NCI-H345 treated with DMSO at 0.1 percent for 48 hours (cell line): ENCODE results near the gene KRTAP10-12.
"Not testable (repeated sequence)": the region's sequence is repeated elsewhere in the genome, so short reads cannot be mapped to it uniquely, and the experiment has no call there.

Source experiments
- DNase-seq: peaks from one replicate; lab custom pipeline; 2025; ENCODE audit not compliant: unreplicated experiment; lab: John Stamatoyannopoulos, UW

The KRTAP10-12 gene

DNA sequence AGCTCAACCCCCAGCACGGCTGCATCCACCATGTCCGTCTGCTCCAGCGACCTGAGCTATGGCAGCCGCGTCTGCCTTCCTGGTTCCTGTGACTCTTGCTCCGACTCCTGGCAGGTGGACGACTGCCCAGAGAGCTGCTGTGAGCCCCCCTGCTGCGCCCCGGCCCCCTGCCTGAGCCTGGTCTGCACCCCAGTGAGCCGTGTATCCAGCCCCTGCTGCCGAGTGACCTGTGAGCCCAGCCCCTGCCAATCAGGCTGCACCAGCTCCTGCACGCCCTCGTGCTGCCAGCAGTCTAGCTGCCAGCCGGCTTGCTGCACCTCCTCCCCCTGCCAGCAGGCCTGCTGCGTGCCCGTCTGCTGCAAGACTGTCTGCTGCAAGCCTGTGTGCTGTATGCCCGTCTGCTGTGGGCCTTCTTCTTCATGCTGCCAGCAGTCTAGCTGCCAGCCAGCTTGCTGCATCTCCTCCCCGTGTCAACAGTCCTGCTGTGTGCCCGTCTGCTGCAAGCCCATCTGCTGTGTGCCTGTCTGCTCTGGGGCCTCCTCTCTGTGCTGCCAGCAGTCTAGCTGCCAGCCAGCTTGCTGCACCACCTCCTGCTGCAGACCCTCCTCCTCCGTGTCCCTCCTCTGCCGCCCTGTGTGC lies at the start of gene KRTAP10-12:
Gene KRTAP10-12 (plus strand): TSS at position 1 of the 639 bp plus-strand sequence. CDS start 30 bp downstream, at position 31.
- not testable (repeated sequence) for DNase-seq

DNA sequence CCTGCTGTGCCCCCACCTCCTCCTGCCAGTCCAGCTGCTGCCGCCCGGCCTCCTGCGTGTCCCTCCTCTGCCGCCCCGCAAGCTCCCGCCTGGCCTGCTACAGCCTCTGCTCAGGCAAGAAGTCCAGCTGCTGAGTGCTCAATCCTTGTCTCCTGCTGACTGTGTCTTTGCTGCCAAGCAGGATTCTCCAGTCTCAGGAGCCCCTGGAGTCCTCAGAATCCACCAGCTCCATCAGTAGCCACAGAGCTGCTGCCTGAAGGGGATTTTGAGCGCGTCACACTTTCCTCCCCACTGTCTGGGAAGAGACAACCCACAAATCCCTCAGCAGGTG lies 49.8 kb upstream of the KRTAP10-12 start:
- peak; percentile 76 for DNase-seq

DNA sequence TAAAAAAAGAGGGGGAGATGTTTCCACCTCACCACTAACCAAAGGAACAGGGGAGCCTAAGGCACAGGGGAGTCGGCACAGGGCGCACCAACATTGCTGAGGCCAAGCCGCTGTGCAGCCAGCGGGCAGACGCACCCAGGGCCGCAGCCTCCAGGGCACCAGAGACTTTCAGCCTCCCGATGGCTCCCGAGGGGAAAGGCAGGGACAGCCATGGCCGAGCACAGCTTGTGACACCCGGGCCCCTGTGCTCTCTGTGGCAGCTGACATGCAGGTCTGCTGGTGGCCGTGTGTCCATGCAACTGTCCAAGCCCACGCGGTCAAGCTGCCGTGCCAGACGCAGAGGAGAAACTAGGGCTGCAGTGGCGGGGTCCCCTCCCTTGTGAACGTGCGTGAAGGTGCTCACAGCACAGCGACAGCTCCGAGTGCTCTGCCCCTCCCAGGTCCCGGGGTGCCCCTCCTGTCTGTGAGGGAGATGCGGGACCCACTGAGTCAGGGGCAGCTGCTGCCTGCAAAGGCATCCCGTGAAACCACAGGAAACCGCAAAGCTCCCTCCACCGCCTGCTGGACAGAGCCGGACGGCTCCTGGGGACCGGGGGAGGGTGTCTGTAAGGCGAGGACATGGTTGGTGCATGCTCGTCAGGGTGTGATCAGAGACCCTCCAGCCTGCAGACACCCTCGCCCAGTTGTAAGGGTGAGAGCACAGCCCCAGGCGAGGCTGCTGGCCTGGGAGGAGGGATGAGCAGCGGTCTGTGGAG lies 48.2 kb upstream of the KRTAP10-12 start:
- no peak for DNase-seq

DNA sequence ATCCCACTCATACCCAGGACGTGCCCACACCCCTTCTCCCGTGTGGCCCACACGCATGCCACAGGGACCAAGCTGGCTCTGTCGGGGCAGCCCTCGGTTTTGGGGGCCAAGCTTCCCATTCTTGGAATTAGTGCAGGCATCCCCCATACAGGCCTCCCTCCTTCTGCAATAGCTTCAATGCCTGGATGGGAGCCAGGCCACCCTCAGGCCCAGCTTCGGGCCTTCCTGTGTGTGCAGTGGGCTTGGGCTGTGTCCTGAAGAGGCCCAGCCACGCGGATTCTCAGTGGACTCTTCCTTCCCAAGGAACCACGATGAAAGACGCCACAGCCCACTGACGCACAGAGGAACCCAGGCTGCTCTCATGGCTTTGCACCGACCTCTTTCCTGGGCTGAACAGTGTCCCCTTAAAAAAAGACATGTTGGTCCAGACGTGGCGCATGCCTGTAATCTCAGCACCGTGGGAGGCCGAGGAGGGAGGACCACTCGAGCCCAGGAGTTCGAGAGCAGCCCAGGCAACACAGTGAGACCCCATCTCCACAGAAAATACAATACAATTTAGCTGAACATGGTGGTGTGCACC lies 47.4 kb upstream of the KRTAP10-12 start:
- DNase-seq = no peak

DNA sequence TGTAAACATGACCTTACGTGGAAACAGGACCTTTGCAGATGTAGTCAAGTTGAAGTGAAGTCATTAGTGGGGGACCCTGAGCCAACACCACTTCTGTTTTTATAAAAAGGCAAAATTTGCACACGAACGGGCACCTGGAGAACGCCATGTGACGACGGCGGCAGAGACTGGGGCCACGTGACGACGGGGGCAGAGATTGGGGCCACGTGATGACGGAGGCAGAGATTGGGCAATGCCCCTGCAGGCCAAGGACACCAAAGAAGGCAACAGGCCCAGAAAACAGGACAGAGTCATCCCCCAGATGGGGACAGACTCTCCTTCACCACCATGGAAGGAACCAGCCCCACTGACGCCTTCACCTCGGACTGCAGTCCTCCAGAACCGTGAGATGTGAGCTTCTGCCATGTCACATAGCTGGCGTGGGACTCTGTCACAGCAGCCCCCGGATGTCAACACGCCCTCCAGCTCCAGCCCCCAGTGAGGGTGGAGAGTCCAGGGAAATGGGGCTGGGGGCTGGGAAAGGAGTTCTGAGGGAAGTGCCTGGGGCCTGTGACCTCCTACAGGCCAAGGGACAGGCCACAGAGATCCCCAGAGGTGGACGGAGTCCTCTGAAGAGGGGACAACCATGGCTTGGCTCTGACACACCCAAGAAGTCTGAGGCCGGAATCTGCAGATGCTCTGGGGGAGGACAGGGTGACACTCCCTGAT lies 46.6 kb upstream of the KRTAP10-12 start:
- DNase-seq = no peak

- no peak for DNase-seq
Observed at GRCh38 chr21:44650973-44651675, 45.8 kb upstream of the KRTAP10-12 start.

DNA sequence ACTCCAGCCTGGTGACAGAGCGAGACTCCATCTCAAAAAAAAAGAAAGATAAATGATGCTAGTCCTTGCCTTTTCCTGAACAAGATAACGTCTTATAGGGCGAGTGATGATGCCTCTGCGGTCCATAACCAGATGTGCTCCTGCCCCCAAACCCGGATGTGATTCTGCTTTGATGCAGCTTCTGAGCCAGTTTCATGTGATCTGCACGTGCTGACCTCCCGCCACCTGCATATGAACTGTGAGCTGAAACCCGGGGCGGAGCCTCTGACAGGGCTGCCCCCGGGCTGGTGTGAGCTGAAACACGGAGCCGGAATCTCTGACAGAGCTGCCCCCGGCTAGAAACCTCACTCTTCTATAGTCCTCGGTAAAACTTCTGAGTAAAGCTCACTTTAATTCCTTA lies 43.8 kb upstream of the KRTAP10-12 start:
- DNase-seq = no peak

DNA sequence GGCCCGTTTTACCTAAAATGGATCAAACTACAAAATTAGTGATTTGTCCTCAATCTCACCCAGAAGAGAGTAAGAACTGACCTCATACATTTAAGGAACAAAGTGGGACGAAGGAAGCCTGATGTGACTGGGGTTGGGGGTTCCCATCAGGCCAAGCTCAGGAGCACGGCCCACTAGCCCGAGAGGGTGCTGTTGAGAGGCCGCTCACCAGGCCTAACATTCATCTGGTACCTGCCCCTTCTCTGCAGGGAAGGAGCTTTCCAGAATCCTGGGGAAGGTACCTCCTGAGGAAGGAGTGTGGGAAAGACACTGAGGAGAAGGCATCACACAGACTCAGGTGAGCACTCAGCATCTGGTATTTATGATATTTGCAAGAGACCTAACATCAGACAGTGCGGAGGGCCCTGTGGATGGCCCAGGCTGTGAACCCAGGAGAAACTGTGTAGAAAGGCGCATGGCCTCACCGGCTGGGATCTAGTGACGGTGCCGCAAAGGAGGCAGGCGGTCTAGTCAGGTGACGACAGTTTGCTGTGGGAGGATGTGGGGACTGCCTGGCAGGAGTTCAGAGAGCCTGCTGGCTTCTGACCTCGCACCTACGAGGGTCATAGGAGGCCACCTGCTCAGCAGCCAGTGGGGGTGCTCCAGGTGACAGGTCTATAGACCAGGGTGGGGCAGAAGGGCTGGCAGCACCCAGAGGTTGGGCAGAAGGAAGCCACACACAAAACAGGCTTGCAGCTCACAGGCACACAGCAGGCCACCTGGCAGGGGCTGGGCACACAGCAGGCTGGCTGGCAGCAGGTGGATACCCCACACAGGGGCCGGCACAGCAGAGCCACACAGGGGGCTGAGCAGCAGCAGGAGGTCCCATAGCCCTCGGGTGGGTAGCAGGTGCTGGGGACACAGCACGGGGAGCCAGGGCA lies 43.1 kb upstream of the KRTAP10-12 start:
- peak; percentile 87 for DNase-seq

GRCh38 chr21:44654576-44655175 lies 42.3 kb upstream of the KRTAP10-12 start, which contains the start of gene KRTAP12-4:
Gene KRTAP12-4 (minus strand): TSS chr21:44654659. CDS start chr21:44654614, 45 bp downstream.
- DNase-seq = no peak

- DNase-seq = no peak
Observed at GRCh38 chr21:44656868-44657267, 40.1 kb upstream of the KRTAP10-12 start.

DNA sequence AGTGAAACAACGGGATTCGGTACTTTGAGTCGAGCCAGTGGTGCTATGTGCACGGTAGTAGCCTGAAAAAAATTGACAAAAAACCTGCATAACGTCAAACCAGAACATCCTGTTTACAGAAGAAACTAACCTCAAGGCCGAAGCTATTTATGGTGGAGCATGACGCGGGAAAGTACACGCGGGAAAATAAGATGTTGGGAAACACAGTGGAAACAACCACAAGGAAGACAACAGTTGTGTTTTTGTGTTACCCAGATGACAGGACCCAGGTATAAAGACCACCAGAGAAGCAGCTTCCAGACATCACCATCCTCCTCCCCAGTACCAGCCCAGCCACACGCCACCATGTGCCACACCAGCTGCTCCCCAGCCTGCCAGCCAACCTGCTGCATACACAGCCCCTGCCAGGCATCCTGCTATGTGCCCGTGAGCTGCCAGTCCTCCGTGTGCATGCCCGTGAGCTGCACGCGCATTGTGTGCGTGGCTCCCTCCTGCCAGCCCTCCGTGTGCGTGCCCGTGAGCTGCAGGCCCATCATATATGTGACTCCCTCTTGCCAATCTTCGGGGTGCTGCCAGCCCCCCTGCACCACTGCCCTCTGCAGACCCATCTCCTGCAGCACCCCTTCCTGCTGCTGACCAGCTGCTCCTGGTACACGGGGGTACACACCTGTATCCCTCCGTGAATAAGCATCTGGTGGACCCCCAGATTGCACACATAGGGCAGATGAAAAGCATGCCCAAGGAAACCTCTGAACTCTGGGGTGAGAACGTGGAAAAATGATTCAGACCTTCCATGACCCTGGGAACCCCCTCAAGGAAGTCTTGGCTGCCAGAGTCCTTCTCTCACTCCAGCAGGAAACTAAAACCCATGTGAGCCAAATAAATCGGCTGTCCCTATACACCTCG lies 39.1 kb upstream of the KRTAP10-12 start, which contains the start of gene KRTAP12-3:
Gene KRTAP12-3 (plus strand): TSS at position 298 of the 906 bp plus-strand sequence. CDS start 48 bp downstream, at position 346.
- DNase-seq = no peak

DNA sequence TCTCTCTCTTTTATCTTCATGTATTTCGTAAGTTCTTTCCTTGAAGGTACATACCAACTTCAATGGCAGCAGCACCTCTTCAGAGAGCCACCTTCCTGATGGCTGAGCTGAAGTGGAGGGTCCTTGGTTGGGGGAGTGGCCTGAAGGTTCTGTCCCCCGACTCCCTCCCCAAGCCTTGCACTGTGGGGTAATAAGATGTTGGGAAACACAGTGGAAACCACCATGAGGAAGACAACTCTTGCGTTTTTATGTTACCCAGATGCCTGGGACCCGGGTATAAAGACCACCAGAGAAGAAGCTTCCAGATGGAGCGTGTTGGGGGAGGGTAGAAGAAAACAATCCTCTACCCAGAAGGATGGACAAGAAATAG lies 38.4 kb upstream of the KRTAP10-12 start:
- DNase-seq = no peak

DNA sequence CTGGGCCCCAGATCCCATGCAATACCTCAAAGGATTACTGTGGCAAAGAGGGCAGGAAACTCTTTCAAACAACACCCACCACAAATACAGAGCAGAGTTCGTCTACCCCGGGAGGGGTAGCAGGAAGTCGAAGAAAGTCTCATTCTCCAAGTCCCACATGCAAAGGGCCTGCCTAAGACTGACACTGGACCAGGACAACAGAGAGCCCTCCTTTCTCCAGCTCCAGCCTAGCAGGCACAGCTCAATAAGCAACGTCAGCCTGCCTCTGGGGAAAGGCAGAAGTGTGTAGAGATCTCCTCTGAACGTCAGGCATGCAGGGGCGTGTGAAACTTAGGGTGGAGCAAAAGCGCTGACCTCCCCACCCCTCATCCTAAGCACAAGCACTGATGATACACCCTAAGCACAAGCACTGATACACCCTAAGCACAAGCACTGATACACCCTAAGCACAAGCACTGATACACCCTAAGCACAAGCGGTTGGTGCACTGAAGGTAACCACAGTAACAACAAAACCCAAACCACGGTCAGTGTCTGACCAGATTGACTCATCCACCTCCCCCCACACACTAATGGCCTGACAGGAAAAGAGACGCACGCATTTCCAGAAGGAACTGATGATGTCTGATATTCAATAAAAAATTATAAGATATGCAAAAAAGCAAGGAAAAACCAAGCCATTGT lies 37.9 kb upstream of the KRTAP10-12 start:
- DNase-seq = no peak

DNA sequence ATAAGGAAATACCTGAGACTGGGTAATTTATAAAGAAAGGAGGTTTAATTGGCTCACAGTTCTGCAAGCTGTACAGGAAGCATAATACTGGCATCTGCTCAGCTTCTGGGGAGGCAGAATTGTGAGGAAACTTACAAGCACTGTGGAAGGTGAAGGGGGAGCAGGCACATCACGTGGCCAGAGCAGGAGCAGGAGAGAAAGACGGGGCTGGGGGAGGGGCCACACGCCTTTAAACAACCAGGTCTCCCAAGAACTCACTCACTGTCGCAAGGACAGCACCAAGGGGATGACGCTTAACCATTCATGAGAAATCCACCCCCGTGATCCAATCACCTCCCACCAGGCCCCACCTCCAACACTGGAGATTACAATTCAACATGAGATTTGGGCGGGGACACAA lies 35.4 kb upstream of the KRTAP10-12 start:
- not testable (repeated sequence) for DNase-seq

DNA sequence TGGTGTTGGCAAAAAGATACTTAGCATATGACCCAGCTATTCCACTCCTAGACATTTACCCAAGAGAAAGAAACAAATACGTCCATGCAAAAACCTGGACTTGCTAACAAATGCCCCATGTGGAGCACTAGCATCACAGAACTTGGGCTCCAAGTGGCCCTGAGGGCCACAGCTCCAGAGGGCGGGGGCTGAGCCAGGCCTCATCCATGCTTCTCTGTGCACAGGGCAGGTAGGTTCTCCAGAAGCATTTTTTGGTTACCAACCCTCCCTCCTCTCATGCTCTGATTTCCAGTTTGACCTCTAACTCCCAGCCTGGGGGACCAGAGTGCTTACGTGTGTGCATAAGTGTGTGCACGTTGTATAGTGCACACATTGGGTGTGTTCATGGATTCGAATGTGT lies 32.3 kb upstream of the KRTAP10-12 start:
- DNase-seq = no peak

DNA sequence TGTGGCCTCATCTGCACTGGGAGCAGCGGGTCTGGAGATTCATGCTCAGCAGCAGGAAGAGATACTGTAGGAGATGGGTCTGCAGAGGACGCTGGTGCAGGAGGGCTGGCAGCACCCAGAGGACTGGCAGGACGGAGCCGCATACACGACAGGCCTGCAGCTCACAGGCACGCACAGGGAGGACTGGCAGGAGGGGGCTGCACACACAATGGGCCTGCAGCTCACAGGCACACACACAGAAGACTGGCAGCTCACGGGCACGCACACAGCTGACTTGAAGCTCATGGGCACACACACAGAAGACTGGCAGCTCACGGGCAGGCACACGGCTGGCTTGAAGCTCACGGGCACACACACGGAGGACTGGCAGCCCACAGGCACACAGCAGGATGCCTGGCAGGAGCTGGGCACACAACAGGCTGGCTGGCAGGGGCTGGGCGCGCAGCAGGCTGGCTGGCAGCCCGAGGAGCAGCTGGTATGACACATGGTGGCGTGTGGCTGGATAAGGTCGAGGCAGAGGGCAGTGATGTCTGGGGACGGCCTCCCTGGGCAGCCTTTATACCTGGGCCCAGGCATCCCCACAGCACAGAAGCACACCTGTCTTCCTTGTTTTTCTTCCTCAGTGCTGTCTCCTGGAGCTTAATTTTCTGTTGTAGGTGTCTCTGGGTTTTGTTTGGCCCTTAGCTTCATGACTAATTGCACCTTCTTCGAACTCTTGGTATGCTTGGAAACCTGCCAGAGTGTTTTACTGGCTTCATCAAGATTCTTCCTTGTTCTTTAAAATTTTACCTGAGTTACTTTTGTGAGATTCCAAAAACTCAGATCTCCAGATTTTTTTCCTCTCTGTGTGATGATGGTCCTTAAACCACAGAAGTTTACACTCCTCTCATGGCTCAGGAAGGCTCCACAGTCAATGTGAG lies 30.3 kb upstream of the KRTAP10-12 start, which contains the start of gene KRTAP12-2:
Gene KRTAP12-2 (minus strand): TSS at position 527 of the 920 bp plus-strand sequence. CDS start 41 bp downstream, at position 486.
- DNase-seq = peak; percentile 63

GRCh38 chr21:44667612-44668011 lies 29.4 kb upstream of the KRTAP10-12 start:
- no peak for DNase-seq
